Posterior cingulate gyrus (tissue), 11 donors: ENCODE measurements around the gene INKA2.

Experiments used
- DNase-seq, 10 donors: peaks; one replicate each; pipeline versions ENCODE4 v3.0.0 to v3.0.0-alpha.2; 2020 to 2021; ENCODE audit warnings: mixed read lengths in 3 of 10
- intact Hi-C: fragments of 100-400 bp; cut with DNase I; formaldehyde crosslinking; loops from one replicate; pipeline ENCODE4 v1.15.1; 2023

The INKA2 gene

GRCh38 chr1:111734856-111735255 is 4.3 kb downstream of the INKA2 start:
- intact Hi-C loops = no loop called here

GRCh38 chr1:111734426-111734825 is 4.8 kb downstream of the INKA2 start:
- intact Hi-C loops = no loop called here

More at GRCh38 chr1:111734856-111735255, 4.3 kb downstream of the INKA2 start:
- DNase-seq = no peak

GRCh38 chr1:111733992-111734341 is 5.2 kb downstream of the INKA2 start:
- DNase-seq = no peak
- intact Hi-C loops = no loop called here

More at GRCh38 chr1:111734426-111734825, 4.8 kb downstream of the INKA2 start:
- no peak for DNase-seq

DNA sequence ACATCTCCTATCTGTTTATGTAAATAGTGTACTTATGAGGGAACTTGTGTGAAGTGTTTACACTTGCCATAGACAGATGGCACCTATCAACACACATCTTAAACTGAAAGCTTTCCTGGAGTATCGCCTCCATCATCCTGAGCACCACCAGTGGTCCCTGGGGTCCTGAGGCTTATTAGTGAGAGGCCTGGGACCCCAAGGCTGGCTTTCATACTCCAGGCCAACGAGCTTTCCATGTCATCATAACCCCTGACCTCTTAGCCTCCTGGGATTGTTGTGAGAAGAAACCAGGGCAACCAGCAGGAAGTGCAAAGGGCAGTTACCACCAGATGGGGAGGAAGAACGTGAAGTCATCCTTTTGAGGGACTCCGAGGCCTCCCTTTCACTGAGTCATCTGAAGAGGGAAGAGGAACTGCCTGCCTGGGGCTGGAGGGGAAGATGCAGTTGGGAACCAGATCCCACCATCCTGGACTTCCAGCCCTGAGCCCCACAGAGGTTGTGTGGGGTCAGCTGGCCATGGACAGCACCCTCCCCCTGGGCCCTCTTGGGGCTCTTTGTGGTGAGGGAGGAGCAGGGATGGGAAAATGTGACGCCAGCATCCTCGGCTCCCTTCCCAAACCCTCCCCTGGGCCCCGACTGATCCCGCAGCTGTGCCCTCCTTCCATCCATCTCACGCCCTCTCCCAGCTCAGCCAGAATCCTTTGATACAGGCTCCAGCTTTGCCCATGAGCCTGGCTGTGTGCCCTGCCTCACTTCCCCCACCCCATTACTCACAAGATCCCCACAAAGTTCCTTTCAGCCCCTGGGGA is 5.8 kb downstream of the INKA2 start:
- intact Hi-C loops = no loop called here
- peak in 3 of 10 donors; percentile 51 to 89 (median 84) for DNase-seq

DNA sequence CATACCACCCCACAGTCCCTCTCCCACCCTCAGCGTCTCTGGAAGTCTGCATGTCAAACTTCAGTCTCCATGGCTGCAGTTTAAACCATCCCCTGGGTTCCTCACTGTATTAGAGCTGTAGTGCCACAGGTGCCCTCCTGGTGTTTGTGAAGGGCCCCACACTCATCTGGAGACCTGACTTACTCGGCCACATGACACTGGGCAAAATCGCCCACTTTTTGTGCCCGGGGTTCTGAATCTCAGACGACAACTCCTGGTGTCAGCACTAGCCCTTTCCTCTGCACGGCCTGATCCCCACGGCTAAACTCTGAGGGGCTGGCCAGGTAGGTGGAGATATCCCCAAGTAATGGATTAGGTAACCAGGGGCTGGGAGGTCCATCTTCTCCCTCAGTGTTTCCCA is 6.5 kb downstream of the INKA2 start:
- intact Hi-C loops = no loop called here
- no peak for DNase-seq

DNA sequence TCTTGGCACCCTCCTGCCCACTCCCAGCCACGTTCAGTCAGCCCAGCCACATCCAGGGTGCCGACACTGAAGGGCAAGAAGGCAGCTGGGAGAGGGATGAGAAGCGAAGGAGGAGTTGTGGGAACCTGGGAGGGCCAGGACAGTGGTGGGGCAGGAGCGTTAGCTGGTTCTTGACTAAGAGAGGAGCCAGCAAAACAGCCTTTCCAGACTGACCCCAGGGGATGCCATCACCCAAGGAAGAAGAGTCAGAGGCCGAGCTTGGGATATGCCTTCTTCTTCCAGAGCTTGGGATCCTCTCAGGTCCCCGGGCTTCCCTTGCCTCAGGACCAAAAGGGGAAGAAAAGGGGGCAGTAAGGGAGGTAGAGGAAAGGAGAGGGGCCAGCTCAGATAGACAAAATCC is 7.2 kb downstream of the INKA2 start:
- DNase-seq = no peak
- intact Hi-C loops = no loop called here

- no peak for DNase-seq
- intact Hi-C loops = no loop called here
These were observed 8.5 kb downstream of the INKA2 start for GRCh38 chr1:111730706-111731105.

- no peak for DNase-seq
- intact Hi-C loops = no loop called here
These were observed 9.1 kb downstream of the INKA2 start for GRCh38 chr1:111729946-111730681.

DNA sequence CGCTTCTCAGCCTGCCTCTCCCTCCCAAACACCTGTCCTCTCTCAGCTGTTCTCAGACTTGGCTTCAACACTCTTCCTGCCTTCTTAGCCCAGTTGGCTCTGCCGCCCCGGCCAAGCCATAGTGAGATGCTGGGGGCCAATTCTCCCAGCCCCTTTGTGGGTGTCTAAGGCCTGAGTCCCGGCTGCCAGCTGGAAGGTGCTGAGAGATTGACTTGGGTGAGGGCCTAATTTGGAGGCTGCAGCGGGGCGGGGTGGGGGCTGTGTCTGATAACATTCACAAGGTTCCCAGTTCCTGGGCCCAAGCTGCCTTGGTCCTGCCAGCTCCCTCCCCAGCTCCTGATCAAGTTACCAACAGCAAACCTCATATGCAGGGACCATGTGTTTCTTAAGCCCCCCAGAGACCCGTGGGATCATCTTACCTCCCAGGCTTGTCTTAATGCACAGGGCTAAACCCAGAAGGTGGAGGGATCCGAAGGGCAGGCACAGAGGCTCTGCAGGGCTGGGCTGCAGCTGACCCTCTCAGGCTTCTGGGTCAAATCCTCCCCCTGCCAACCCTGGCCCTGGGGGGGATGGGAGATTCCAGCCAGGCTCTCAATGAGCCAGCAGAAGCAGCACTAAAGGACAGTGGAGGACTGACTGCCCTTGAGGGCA is 9.8 kb downstream of the INKA2 start:
- intact Hi-C loops = no loop called here
- DNase-seq = peak in 1 of 10 donors; percentile 78

- DNase-seq = no peak
- intact Hi-C loops = no loop called here
These were observed 12.1 kb downstream of the INKA2 start for GRCh38 chr1:111727056-111727455.

- intact Hi-C loops = no loop called here
- DNase-seq = peak in 1 of 10 donors; percentile 85
These were observed 14.0 kb downstream of the INKA2 start for GRCh38 chr1:111725192-111725591.

- no peak for DNase-seq
- intact Hi-C loops = no loop called here
These were observed 15.3 kb downstream of the INKA2 start for GRCh38 chr1:111723871-111724270.

- no peak for DNase-seq
- intact Hi-C loops = no loop called here
These were observed 15.9 kb downstream of the INKA2 start for GRCh38 chr1:111723091-111723806.

- intact Hi-C loops = no loop called here
- DNase-seq = peak in 1 of 10 donors; percentile 42
These were observed 18.0 kb downstream of the INKA2 start for GRCh38 chr1:111720977-111721786.

- DNase-seq = no peak
- intact Hi-C loops = no loop called here
These were observed 18.8 kb downstream of the INKA2 start for GRCh38 chr1:111720274-111720976.

DNA sequence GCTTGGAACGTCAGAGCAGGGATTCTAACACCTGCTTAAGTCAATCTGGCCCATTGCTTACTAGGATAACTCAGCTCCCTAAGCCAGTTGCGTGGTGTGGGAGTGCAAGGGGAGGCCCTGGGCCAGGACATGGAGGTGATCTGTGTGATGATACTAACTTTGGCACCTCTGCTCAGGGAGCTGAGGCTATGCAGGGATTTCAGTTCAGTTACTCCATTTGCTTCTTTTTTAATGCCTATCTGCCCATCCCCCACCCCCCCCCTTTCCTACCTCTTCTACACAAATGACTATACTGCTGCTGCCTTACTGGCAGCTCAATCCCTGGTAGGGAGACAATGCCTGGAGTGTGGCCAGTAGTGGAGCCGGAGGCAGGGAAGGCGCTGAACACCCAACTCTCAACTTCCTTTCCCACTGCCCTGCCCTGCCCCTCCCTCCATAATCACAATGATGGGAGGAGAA is 19.5 kb downstream of the INKA2 start:
- DNase-seq = peak in 1 of 10 donors; percentile 78
- intact Hi-C loops = no loop called here

DNA sequence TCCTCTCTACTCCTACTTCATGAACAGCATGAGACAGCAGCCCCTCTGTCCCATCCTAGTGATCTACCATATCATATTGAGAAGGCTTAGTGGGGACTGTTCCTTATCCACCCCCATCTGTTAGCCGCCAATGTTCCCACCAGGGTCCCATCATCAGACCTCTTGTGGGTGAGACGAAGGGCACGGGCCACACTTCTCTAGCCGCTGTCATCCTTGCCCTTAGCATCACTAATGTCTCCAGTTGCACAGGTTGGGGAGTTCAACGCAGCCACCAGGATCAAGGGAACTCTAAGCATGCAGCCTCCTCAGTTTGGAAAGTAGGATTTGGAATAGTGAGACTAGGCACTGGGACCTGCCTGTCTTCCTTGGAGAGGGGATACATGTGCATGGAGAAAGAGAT is 20.1 kb downstream of the INKA2 start:
- DNase-seq = no peak
- intact Hi-C loops = no loop called here

DNA sequence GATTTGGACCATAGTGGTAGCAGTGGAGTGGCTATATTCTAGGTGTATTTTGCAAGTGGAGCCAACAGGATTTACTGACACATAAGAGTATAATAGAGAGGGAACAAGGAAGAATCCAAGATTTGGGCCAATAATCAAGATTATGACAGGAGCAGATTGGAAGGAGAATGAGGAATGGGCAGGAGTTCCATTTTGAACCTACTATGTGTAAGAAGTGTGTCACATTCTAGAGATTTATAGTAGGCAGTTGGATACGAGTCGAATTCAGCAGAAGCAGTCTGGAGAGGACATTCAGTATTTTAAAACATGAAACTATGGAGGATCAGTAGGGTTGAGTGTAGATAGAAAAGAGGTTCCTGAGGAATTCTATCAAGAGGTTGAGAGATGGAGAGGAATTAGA is 21.7 kb downstream of the INKA2 start:
- intact Hi-C loops = no loop called here
- DNase-seq = no peak

- no peak for DNase-seq
- intact Hi-C loops = no loop called here
These were observed 22.9 kb downstream of the INKA2 start for GRCh38 chr1:111716333-111716732.
